Measurements from ENCODE around the gene ADD2.

Gene ADD2

DNA sequence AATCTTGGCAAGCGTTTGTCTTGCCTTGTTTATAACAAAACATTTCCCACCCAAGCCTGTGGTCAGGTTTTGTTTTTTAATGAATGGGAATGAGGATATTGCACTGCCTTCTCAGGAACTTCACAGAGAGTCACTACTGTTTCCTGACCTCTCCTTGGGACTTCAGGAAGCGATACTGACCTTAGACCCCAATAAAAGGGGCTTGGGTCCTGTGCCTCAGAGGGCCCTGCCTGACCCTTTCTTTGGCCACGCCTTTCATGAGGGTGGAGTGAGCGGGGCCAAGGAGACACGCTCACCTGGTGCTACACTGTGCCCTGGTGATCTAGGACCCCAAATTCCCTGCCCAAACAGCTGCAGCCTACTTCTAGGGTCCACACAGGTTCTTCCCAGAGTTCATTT is 121.6 kb downstream of the ADD2 start:
- no peaks in the 10 kb centered on the region for H3K4me1 Mint-ChIP-seq
- H3K36me3 Mint-ChIP-seq (ENCODE audit: low read depth): no peaks in the 10 kb centered on the region
- no peak overlapping the region for H3K4me3 Mint-ChIP-seq
- TF ChIP-seq, protein P1, sequence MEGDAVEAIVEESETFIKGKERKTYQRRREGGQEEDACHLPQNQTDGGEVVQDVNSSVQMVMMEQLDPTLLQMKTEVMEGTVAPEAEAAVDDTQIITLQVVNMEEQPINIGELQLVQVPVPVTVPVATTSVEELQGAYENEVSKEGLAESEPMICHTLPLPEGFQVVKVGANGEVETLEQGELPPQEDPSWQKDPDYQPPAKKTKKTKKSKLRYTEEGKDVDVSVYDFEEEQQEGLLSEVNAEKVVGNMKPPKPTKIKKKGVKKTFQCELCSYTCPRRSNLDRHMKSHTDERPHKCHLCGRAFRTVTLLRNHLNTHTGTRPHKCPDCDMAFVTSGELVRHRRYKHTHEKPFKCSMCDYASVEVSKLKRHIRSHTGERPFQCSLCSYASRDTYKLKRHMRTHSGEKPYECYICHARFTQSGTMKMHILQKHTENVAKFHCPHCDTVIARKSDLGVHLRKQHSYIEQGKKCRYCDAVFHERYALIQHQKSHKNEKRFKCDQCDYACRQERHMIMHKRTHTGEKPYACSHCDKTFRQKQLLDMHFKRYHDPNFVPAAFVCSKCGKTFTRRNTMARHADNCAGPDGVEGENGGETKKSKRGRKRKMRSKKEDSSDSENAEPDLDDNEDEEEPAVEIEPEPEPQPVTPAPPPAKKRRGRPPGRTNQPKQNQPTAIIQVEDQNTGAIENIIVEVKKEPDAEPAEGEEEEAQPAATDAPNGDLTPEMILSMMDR (IDR thresholded peaks at IDR 0.05; ENCODE audit: unreplicated experiment in 3 of 3): no peak
- no peak overlapping the region for H3K27ac Mint-ChIP-seq
- peaks cover under 1% of the 10 kb centered on the region for H3K9me3 Mint-ChIP-seq
- peaks cover 13% of the 10 kb centered on the region for H3K27me3 Mint-ChIP-seq (ENCODE audit: low read depth)

DNA sequence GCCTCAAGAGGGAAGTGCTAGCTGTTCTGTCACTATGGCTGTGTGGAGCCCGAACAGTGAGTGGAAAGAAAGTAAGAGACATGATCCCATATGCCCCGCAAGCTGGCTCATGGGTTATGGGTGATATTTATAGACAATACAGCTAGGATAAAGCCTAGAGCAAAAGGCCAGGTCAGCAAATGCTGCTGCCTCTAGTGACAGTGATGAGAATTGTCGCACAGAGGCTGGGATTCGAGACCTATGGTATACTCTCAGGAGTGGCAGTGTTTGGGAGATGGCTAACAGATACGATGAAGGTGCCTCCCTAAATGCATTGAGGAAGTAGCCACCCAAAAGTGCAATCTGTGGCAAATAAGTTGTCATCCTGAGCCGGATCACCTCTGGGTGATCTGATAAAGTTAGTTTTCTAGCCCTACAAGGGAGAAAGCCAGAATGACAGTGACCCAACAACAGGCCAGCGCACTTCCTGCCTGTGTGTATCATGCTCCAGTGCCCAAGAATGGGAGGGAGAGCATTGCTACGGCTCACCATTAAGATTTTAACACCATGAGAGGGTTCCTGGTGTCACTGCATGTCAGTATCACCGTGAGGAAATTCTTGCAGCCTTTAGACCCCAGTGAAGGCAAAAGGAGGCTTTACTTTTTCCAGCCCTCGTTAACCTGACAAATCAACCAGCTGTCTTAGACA is 122.1 kb downstream of the ADD2 start:
- H3K4me1 Mint-ChIP-seq: no peaks in the 10 kb centered on the region
- H3K4me3 Mint-ChIP-seq: no peak overlapping the region
- TF ChIP-seq, protein P1 (IDR thresholded peaks at IDR 0.05; ENCODE audit: unreplicated experiment in 3 of 3): peak in 1 of 3 experiments; percentile 13
- H3K27ac Mint-ChIP-seq: no peak overlapping the region
- H3K9me3 Mint-ChIP-seq: no peaks in the 10 kb centered on the region
- H3K36me3 Mint-ChIP-seq (ENCODE audit: low read depth): no peaks in the 10 kb centered on the region
- H3K27me3 Mint-ChIP-seq (ENCODE audit: low read depth): peaks cover 18% of the 10 kb centered on the region

DNA sequence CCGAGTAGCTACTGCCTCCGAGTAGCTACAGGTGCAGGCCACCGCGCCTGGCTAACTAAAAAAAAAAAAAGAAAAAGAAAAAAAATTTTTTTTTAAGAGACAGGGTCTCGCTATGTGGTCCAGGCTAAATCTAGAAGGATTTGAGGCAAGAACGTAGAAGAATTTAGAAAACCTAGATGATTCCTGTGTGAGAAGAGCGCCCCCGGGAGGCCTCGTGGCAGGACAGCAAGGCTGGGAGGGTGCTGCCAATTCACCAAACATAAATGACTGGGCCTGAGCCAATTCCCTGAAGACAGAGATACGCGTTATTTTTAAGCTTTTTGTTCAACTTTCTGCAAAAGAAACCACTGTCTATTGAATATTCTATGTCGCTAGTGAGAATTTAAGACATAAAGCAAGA is 124.3 kb downstream of the ADD2 start:
- H3K4me3 Mint-ChIP-seq: no peak overlapping the region
- no peak overlapping the region for H3K27ac Mint-ChIP-seq
- H3K4me1 Mint-ChIP-seq: no peaks in the 10 kb centered on the region
- no peaks in the 10 kb centered on the region for H3K9me3 Mint-ChIP-seq
- H3K27me3 Mint-ChIP-seq (ENCODE audit: low read depth): peaks cover 19% of the 10 kb centered on the region
- H3K36me3 Mint-ChIP-seq (ENCODE audit: low read depth): no peaks in the 10 kb centered on the region
- TF ChIP-seq, protein P1 (IDR thresholded peaks at IDR 0.05; ENCODE audit: unreplicated experiment in 3 of 3): peak in 1 of 3 experiments; percentile 29

DNA sequence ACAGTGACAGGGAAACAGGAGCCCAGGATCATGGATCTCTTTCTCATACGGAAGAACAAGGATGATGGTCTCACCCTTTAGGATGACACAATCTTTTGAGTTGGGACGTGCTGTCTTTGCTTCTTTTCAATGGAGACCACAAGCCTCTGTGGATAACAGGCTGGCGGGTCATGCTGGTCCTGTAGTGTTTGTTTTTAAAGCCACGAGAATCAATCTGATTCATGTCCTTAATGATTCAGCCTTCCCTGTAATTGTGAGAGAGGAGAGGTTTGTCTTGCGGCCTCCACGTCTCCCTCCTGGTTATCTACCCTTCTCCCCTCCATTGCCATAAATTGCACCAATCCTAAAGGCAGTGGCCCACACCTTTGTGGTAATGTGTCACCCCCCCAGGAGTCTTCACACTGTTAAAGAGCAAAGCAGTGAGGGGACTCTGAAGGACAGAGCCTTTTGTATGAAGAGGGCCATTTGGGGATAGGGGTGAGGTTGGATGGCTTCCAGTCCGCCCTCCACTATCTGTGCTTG is 126.7 kb downstream of the ADD2 start:
- Mint-ChIP-seq H3K27me3 (ENCODE audit: low read depth) (peaks cover 19% of the 10 kb centered on the region), H3K36me3 (ENCODE audit: low read depth) (no peaks in the 10 kb centered on the region), H3K4me3 (no peak overlapping the region), H3K4me1 (no peaks in the 10 kb centered on the region), H3K27ac (no peak overlapping the region), H3K9me3 (peaks cover 2% of the 10 kb centered on the region)
- TF ChIP-seq, protein P1 (IDR thresholded peaks at IDR 0.05; ENCODE audit: unreplicated experiment in 3 of 3): no peak

DNA sequence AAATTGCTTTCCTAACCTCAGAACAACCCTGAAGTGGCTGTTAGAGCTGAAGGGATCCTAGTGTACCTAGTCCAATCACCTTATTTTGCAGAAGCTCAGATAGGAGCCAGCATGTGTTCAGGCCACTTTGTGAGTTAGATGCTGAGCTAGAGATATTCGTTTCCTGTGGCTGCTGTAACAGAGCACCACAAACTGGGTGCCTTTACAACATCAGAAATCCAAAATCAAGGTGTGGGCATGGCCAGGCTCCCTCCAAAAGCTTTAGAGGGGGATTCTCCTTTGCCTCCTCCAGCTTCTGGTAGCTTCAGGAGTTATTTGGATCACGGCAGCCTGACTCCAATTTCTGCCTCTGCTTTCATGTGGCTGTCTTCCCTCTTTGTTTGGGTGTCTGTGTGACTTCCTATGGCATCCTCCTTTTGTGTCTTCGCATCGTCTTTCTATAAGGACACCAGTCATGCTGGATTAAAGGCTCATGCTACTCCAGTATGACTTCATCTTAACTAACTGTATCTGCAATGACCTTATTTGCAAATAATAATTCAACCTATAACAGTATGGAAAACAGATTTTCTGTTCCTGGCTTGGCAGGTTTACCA is 128.1 kb downstream of the ADD2 start:
- H3K27ac Mint-ChIP-seq: no peak overlapping the region
- no peaks in the 10 kb centered on the region for H3K4me1 Mint-ChIP-seq
- H3K9me3 Mint-ChIP-seq: peaks cover 5% of the 10 kb centered on the region
- no peaks in the 10 kb centered on the region for H3K36me3 Mint-ChIP-seq (ENCODE audit: low read depth)
- H3K4me3 Mint-ChIP-seq: no peak overlapping the region
- H3K27me3 Mint-ChIP-seq (ENCODE audit: low read depth): peaks cover 19% of the 10 kb centered on the region
- TF ChIP-seq, protein P1 (IDR thresholded peaks at IDR 0.05; ENCODE audit: unreplicated experiment in 3 of 3): no peak

Data from nephron (organoid).